ENCODE data around the gene PLCB3.

DNA sequence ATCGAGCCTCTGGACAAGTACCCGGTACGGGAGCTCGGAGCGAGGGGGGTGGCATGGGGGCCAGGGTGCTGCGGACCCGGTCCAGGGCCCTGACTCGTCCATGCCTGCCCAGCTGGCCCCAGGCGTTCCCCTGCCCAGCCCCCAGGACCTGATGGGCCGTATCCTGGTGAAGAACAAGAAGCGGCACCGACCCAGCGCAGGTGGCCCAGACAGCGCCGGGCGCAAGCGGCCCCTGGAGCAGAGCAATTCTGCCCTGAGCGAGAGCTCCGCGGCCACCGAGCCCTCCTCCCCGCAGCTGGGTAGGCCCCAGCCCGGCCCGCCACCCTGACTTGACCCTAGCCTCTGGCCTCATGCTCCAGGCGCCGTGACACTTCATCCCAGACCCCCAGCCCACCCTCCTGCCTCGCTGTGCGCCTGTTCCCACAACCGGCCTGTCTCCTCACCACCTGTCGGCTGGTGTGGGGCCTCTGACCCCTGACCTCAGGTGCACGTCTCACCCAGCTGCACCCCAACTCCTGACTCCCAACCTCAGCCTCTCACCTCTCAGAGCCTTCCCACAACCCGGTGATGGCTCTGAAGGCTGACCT lies 7.7 kb downstream of the PLCB3 start:
- TF ChIP-seq FOS (IDR thresholded peaks at IDR 0.05; ENCODE audit: borderline replicate concordance, insufficient read depth, low read length) (no peak), POLR2A (IDR thresholded peaks at IDR 0.05; ENCODE audit: low read depth, low read length) (no peak), MYC (IDR thresholded peaks at IDR 0.05; ENCODE audit: low read depth, low read length) (no peak), EZH2 (IDR thresholded peaks at IDR 0.05; ENCODE audit: borderline replicate concordance, low read depth, low read length, severe bottlenecking) (no peak), POLR2AphosphoS5 (IDR thresholded peaks at IDR 0.05; ENCODE audit: insufficient read depth, low read depth, low read length) (no peak), JUN (IDR thresholded peaks at IDR 0.05; ENCODE audit: borderline replicate concordance, insufficient read depth, insufficient read length, low read depth) (no peak), GATA2 (IDR thresholded peaks at IDR 0.05; ENCODE audit: insufficient read depth, insufficient read length, low read depth, low read length) (no peak)
- TF ChIP-seq, protein P1, sequence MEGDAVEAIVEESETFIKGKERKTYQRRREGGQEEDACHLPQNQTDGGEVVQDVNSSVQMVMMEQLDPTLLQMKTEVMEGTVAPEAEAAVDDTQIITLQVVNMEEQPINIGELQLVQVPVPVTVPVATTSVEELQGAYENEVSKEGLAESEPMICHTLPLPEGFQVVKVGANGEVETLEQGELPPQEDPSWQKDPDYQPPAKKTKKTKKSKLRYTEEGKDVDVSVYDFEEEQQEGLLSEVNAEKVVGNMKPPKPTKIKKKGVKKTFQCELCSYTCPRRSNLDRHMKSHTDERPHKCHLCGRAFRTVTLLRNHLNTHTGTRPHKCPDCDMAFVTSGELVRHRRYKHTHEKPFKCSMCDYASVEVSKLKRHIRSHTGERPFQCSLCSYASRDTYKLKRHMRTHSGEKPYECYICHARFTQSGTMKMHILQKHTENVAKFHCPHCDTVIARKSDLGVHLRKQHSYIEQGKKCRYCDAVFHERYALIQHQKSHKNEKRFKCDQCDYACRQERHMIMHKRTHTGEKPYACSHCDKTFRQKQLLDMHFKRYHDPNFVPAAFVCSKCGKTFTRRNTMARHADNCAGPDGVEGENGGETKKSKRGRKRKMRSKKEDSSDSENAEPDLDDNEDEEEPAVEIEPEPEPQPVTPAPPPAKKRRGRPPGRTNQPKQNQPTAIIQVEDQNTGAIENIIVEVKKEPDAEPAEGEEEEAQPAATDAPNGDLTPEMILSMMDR (IDR thresholded peaks at IDR 0.05; ENCODE audit: extremely low read depth in 1 of 2, insufficient read depth in 1 of 2, low read depth in 1 of 2, low read length in 2 of 2): no peak
- TF ChIP-seq, protein P2, sequence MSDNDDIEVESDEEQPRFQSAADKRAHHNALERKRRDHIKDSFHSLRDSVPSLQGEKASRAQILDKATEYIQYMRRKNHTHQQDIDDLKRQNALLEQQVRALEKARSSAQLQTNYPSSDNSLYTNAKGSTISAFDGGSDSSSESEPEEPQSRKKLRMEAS (IDR thresholded peaks at IDR 0.05; ENCODE audit: insufficient read depth, insufficient read length): no peak

All from endothelial cell of umbilical vein (primary cell).